SK-N-MC (cell line): ENCODE data around the gene BGN.

Experiments used
- EZH2 ChIP-seq: fragments of 200-600 bp; sonication (generic); IDR thresholded peaks from one replicate; pipeline ENCODE4 v1.6.1; 2017; ENCODE audit warnings: antibody characterized with exemption
- POLR2AphosphoS5 ChIP-seq: IDR thresholded peaks from 2 replicates; pipeline ENCODE4 v1.6.1; 2012; ENCODE audit warnings: mild to moderate bottlenecking, low read depth, low read length, borderline replicate concordance

GRCh38 chrX:153458476-153458875 is 36.3 kb upstream of the BGN start:
- TF ChIP-seq POLR2AphosphoS5 (no peak), EZH2 (no peak)
